ENCODE measurements around the gene ADAT1. TPM values are rescaled to one million over a fixed set of nuclear protein-coding genes. Genes with fewer than 3 reads are reported as not detected.

ADAT1 gene
- total RNA-seq, 1 donor from 2014 or later = 71.4 TPM

GRCh38 chr16:75578212-75578611, 44.9 kb downstream of the ADAT1 start:
- DNase-seq (ENCODE audit: low read depth) = no peak
- TF ChIP-seq CTCF (conservative IDR thresholded peaks at IDR 0.05; ENCODE audit: low read depth, low read length) = no peak

GRCh38 chr16:75576384-75576811, 46.7 kb downstream of the ADAT1 start:
- DNase-seq (ENCODE audit: low read depth) = no peak
- no peak for TF ChIP-seq CTCF (conservative IDR thresholded peaks at IDR 0.05; ENCODE audit: low read depth, low read length)
- H3K4me3 ChIP-seq (ENCODE audit: low read depth, low read length) = no peak overlapping the region

More at GRCh38 chr16:75578212-75578611, 44.9 kb downstream of the ADAT1 start:
- no peak overlapping the region for H3K4me3 ChIP-seq (ENCODE audit: low read depth, low read length)

GRCh38 chr16:75575958-75576357, 47.1 kb downstream of the ADAT1 start:
- no peak overlapping the region for H3K4me3 ChIP-seq (ENCODE audit: low read depth, low read length)
- DNase-seq (ENCODE audit: low read depth) = no peak
- no peak for TF ChIP-seq CTCF (conservative IDR thresholded peaks at IDR 0.05; ENCODE audit: low read depth, low read length)

- no peak for TF ChIP-seq CTCF (conservative IDR thresholded peaks at IDR 0.05; ENCODE audit: low read depth, low read length)
- DNase-seq (ENCODE audit: low read depth) = no peak
- no peak overlapping the region for H3K4me3 ChIP-seq (ENCODE audit: low read depth, low read length)
Measured at GRCh38 chr16:75573955-75574354, 49.1 kb downstream of the ADAT1 start.

- no peak for TF ChIP-seq CTCF (conservative IDR thresholded peaks at IDR 0.05; ENCODE audit: low read depth, low read length)
- H3K4me3 ChIP-seq (ENCODE audit: low read depth, low read length) = no peak overlapping the region
- DNase-seq (ENCODE audit: low read depth) = no peak
Measured at GRCh38 chr16:75572864-75573542, 50.1 kb downstream of the ADAT1 start.

GRCh38 chr16:75570396-75571065, 52.5 kb downstream of the ADAT1 start:
- no peak for DNase-seq (ENCODE audit: low read depth)
- no peak overlapping the region for H3K4me3 ChIP-seq (ENCODE audit: low read depth, low read length)
- TF ChIP-seq CTCF (conservative IDR thresholded peaks at IDR 0.05; ENCODE audit: low read depth, low read length) = no peak
